Parathyroid adenoma (tissue), 2 donors: ENCODE measurements around the gene MAD1L1.

ENCODE experiments used
- H2AFZ ChIP-seq: fragments of 300-600 bp; sonication (generic); one replicate; pipeline ENCODE4 v1.7.0; 2017; ENCODE audit warnings: antibody characterized with exemption, mild to moderate bottlenecking
- H3K27ac ChIP-seq: fragments of 300-600 bp; sonication (generic); one replicate; pipeline ENCODE4 v1.7.0; 2017
- H3K27me3 ChIP-seq: fragments of 300-600 bp; sonication (generic); one replicate; pipeline ENCODE4 v1.7.0; 2017; ENCODE audit warnings: low read length; ENCODE audit not compliant: control insufficient read depth, insufficient read depth
- H3K36me3 ChIP-seq: fragments of 300-600 bp; sonication (generic); one replicate; pipeline ENCODE4 v1.7.0; 2017; ENCODE audit warnings: low read length; ENCODE audit not compliant: control insufficient read depth, insufficient read depth
- H3K4me1 ChIP-seq: fragments of 300-600 bp; sonication (generic); one replicate; pipeline ENCODE4 v1.7.0; 2017; ENCODE audit warnings: control low read depth
- H3K4me2 ChIP-seq: fragments of 300-600 bp; sonication (generic); one replicate; pipeline ENCODE4 v1.7.0; 2017; ENCODE audit warnings: low read length
- H3K4me3 ChIP-seq: fragments of 300-600 bp; sonication (generic); one replicate; pipeline ENCODE4 v1.7.0; 2017; ENCODE audit warnings: low read depth, low read length
- H3K79me2 ChIP-seq: fragments of 300-600 bp; sonication (generic); one replicate; pipeline ENCODE4 v1.7.0; 2017; ENCODE audit warnings: control low read depth
- H3K9ac ChIP-seq: fragments of 300-600 bp; sonication (generic); one replicate; pipeline ENCODE4 v1.7.0; 2017; ENCODE audit warnings: mild to moderate bottlenecking
- H3K9me3 ChIP-seq: fragments of 300-600 bp; sonication (generic); one replicate; pipeline ENCODE4 v1.7.0; 2017; ENCODE audit warnings: low read length; ENCODE audit not compliant: control insufficient read depth
- TF ChIP-seq, protein P1 (sequence below): fragments of 300-600 bp; sonication (generic); IDR thresholded peaks from one replicate; pipeline ENCODE4 v1.7.0; 2017; ENCODE audit warnings: antibody characterized with exemption, mild to moderate bottlenecking
- donor health status: primary hyperparathyroidism.

The MAD1L1 gene

DNA sequence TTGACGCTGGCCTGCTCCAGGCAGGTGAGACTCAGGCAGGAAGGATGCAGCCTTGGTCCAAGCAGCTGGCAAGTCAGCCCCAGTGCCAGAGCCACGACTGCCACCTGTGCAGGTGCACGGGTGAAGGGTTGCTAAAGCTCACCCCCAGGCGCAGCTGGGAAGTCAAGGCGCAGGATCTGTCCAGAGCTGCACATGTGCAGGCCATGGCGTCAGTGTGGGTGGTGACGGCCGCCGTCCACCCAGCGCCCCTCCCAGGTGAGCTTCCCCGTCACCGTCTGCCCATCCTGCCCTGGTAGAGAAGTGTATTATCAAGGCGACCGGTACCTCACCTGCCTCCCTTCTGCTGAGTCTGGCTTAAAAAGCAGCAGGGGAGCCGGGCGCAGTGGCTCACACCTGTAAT lies 110.1 kb downstream of the MAD1L1 start:
- Histone ChIP-seq H3K4me3 (no peak overlapping the region), H3K4me2 (no peak overlapping the region), H2AFZ (no peak overlapping the region), H3K9ac (no peak overlapping the region), H3K79me2 (no peaks in the 10 kb centered on the region), H3K27me3 (no peaks in the 10 kb centered on the region), H3K9me3 (no peaks in the 10 kb centered on the region), H3K4me1 (no peaks in the 10 kb centered on the region), H3K36me3 (no peaks in the 10 kb centered on the region), H3K27ac (no peak overlapping the region)
- TF ChIP-seq, protein P1, sequence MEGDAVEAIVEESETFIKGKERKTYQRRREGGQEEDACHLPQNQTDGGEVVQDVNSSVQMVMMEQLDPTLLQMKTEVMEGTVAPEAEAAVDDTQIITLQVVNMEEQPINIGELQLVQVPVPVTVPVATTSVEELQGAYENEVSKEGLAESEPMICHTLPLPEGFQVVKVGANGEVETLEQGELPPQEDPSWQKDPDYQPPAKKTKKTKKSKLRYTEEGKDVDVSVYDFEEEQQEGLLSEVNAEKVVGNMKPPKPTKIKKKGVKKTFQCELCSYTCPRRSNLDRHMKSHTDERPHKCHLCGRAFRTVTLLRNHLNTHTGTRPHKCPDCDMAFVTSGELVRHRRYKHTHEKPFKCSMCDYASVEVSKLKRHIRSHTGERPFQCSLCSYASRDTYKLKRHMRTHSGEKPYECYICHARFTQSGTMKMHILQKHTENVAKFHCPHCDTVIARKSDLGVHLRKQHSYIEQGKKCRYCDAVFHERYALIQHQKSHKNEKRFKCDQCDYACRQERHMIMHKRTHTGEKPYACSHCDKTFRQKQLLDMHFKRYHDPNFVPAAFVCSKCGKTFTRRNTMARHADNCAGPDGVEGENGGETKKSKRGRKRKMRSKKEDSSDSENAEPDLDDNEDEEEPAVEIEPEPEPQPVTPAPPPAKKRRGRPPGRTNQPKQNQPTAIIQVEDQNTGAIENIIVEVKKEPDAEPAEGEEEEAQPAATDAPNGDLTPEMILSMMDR: no peak

DNA sequence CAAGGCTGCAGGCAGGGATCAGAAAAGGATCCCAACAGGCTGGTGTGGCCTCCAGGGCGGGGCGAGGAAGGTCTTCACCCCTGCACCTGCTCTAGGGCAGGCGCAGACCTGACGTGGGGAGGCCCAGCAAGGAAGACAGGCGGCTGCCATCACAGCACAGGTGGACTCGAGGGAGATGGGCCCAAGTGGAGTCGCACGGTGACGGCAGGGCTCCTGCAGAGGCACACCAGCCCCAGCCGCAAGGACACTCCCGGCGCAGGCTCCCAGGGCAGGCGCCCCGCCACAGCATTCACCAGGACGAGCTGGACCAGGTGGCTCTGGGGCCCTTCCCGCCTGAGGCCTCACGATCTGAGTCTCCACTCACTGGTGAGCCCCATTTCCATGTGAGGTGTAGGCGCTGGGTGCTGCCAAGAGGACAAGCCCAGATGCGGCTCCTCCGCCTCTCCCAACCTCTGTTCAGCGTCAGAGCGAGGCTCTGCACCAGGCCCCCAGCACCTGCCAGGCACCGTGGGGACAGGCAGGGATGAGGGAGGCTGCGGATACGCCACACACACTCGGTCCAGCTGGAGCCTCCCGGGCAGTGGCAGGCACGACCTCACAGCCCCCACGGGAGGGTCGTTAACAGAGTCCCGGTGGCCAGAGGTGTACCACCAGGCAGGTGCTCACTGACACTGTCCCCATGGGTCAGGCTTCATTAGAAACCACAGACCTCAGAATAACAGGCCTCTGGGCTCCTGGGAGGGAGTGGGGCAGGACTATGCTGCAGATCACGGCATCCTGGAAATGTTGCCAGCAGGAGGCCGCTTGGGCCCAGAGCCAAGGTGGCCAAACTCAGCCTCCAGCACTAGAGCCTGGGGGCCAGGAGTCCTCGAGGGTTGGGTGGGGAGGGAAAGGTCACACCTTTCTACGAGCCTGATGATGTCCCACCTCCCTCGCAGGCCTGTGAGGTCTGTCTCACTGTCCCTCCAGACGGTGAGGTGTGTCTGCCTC lies 111.6 kb downstream of the MAD1L1 start:
- no peaks in the 10 kb centered on the region for H3K4me1 ChIP-seq
- no peaks in the 10 kb centered on the region for H3K36me3 ChIP-seq
- H3K9ac ChIP-seq: no peak overlapping the region
- H3K9me3 ChIP-seq: no peaks in the 10 kb centered on the region
- no peak overlapping the region for H2AFZ ChIP-seq
- no peak overlapping the region for H3K4me2 ChIP-seq
- H3K27ac ChIP-seq: no peak overlapping the region
- H3K27me3 ChIP-seq: no peaks in the 10 kb centered on the region
- TF ChIP-seq, protein P1: no peak
- H3K79me2 ChIP-seq: no peaks in the 10 kb centered on the region
- H3K4me3 ChIP-seq: no peak overlapping the region

DNA sequence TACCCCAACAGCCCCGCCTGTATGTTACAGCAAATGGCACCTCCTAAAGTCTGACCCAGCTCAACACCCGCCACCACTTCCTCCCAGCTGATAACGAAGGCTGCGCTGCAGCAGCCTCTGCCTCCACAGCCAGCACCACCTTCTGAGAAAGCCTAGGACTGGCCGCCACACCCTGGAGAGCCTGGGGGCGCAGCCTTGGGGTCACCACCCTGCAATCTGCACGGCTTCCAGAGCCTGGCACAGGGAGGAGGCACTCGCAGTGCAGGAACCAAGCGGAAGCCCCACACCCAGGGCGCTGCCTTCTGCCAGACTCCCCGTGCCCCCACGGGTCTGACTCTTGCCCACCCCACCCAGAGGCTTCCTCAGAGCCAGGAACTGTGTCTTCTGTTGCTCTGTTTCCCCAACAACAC lies 112.5 kb downstream of the MAD1L1 start:
- no peak overlapping the region for H3K4me3 ChIP-seq
- H3K27ac ChIP-seq: no peak overlapping the region
- TF ChIP-seq, protein P1: no peak
- H3K9me3 ChIP-seq: no peaks in the 10 kb centered on the region
- no peak overlapping the region for H3K4me2 ChIP-seq
- no peaks in the 10 kb centered on the region for H3K27me3 ChIP-seq
- no peaks in the 10 kb centered on the region for H3K4me1 ChIP-seq
- no peak overlapping the region for H2AFZ ChIP-seq
- H3K36me3 ChIP-seq: no peaks in the 10 kb centered on the region
- H3K9ac ChIP-seq: no peak overlapping the region
- H3K79me2 ChIP-seq: no peaks in the 10 kb centered on the region

DNA sequence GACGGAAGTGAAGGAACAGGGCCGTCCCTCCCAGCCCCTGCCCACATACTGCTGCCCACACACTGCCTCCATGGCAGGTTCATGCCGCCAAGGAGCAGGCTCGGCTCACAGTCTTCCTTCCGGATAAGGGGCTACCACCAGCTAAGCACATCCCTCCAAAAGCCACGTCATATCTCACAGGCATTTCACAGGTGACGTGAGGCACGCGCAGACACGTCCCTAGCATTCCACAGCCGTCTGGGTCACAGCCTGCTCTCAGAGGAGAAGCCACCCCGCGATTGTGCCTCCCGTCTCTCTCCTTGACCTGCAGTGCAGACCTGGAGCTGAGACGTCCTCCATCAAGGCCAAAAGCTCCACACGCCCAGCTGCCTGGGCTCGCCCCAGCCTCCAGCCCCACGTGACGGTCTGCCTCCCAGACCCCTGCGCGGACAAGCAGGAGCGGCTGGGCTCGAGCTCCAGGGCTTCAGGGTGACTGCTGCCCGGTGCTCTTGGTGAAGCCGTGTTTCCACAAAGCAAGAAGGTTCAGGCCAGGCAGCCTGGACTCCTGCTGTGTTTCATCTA lies 114.0 kb downstream of the MAD1L1 start:
- no peaks in the 10 kb centered on the region for H3K27me3 ChIP-seq
- no peaks in the 10 kb centered on the region for H3K4me1 ChIP-seq
- no peak overlapping the region for H3K4me3 ChIP-seq
- H3K36me3 ChIP-seq: no peaks in the 10 kb centered on the region
- TF ChIP-seq, protein P1: no peak
- no peaks in the 10 kb centered on the region for H3K79me2 ChIP-seq
- H3K4me2 ChIP-seq: no peak overlapping the region
- no peak overlapping the region for H3K27ac ChIP-seq
- H3K9me3 ChIP-seq: no peaks in the 10 kb centered on the region
- no peak overlapping the region for H3K9ac ChIP-seq
- H2AFZ ChIP-seq: no peak overlapping the region
